Trophoblast cell (in vitro differentiated cells and primary cell): ENCODE results near the gene IFNGR2.
A peak's percentile ranks its signal among the peaks of the same experiment; 100 is the strongest.
"Not testable (repeated sequence)": the region's sequence is repeated elsewhere in the genome, so short reads cannot be mapped to it uniquely, and the experiment has no call there.

Source experiments
- DNase-seq, 2 donors: peaks; one replicate each; pipeline ENCODE4 v3.0.0-alpha.2; 2016
- H2AFZ ChIP-seq: 2 replicates; pipeline ENCODE4 v1.6.1; 2013; ENCODE audit warnings: low read length, moderate library complexity, mild to moderate bottlenecking; ENCODE audit not compliant: insufficient read depth, poor library complexity
- H2AK5ac ChIP-seq: 2 replicates; pipeline ENCODE4 v1.6.1; 2013; ENCODE audit warnings: mild to moderate bottlenecking, low read length
- H2BK120ac ChIP-seq: 2 replicates; pipeline ENCODE4 v1.6.1; 2013; ENCODE audit warnings: low read length, mild to moderate bottlenecking, moderate library complexity; ENCODE audit not compliant: insufficient read depth, poor library complexity
- H2BK12ac ChIP-seq: 2 replicates; pipeline ENCODE4 v1.6.1; 2013; ENCODE audit warnings: mild to moderate bottlenecking, low read length, moderate library complexity
- H2BK5ac ChIP-seq: 2 replicates; pipeline ENCODE4 v1.6.1; 2013; ENCODE audit warnings: low read length, low read depth, moderate library complexity, mild to moderate bottlenecking; ENCODE audit not compliant: poor library complexity
- H3K14ac ChIP-seq: 2 replicates; pipeline ENCODE4 v1.6.1; 2013; ENCODE audit warnings: mild to moderate bottlenecking, low read length
- H3K18ac ChIP-seq: 2 replicates; pipeline ENCODE4 v1.6.1; 2013; ENCODE audit warnings: mild to moderate bottlenecking, low read length
- H3K23ac ChIP-seq: 2 replicates; pipeline ENCODE4 v1.6.1; 2013; ENCODE audit warnings: low read length
- H3K27ac ChIP-seq: 2 replicates; pipeline ENCODE4 v1.5.1; 2013; ENCODE audit warnings: low read depth, mild to moderate bottlenecking, inconsistent platforms, low read length, moderate library complexity
- H3K27me3 ChIP-seq: 2 replicates; pipeline ENCODE4 v1.6.1; 2013; ENCODE audit warnings: inconsistent platforms, mild to moderate bottlenecking, low read length, moderate library complexity; ENCODE audit not compliant: insufficient read depth
- H3K36me3 ChIP-seq, 2 experiments: 1 replicate in 1 of 2; 2 replicates in 1 of 2; pipeline ENCODE4 v1.6.1; 2013; ENCODE audit warnings: low read length in 2 of 2, mild to moderate bottlenecking in 2 of 2, moderate library complexity in 1 of 2; ENCODE audit not compliant: insufficient read depth in 2 of 2, control insufficient read depth in 1 of 2
- H3K4ac ChIP-seq: 2 replicates; pipeline ENCODE4 v1.6.1; 2013; ENCODE audit warnings: low read depth, mild to moderate bottlenecking, low read length, moderate library complexity
- H3K4me1 ChIP-seq, 2 experiments: 1 replicate in 1 of 2; 2 replicates in 1 of 2; pipeline ENCODE4 v1.6.1; 2013; ENCODE audit warnings: low read length in 2 of 2, mild to moderate bottlenecking in 2 of 2, moderate library complexity in 1 of 2; ENCODE audit not compliant: insufficient read depth in 2 of 2, control insufficient read depth in 1 of 2
- H3K4me2 ChIP-seq: 2 replicates; pipeline ENCODE4 v1.6.1; 2013; ENCODE audit warnings: inconsistent platforms, mild to moderate bottlenecking, low read length, moderate library complexity
- H3K4me3 ChIP-seq: 2 replicates; pipeline ENCODE4 v1.5.1; 2013; ENCODE audit warnings: mild to moderate bottlenecking, low read depth, low read length, inconsistent platforms
- H3K79me1 ChIP-seq: one replicate; pipeline ENCODE4 v1.6.1; 2013; ENCODE audit warnings: low read length
- H3K79me2 ChIP-seq: 2 replicates; pipeline ENCODE4 v1.6.1; 2013; ENCODE audit warnings: low read length, mild to moderate bottlenecking; ENCODE audit not compliant: control insufficient read depth, insufficient read depth, poor library complexity
- H3K9ac ChIP-seq: 2 replicates; pipeline ENCODE4 v1.6.1; 2013; ENCODE audit warnings: mild to moderate bottlenecking, low read length
- H3K9me3 ChIP-seq: 2 replicates; pipeline ENCODE4 v1.6.1; 2013; ENCODE audit warnings: low read depth, mild to moderate bottlenecking, control low read depth, inconsistent platforms, low read length; ENCODE audit not compliant: insufficient read depth
- H4K12ac ChIP-seq: 2 replicates; pipeline ENCODE4 v1.6.1; 2013; ENCODE audit warnings: low read depth, mild to moderate bottlenecking, low read length, moderate library complexity
- H4K8ac ChIP-seq: 2 replicates; pipeline ENCODE4 v1.6.1; 2013; ENCODE audit warnings: low read depth, mild to moderate bottlenecking, low read length, moderate library complexity
- H4K91ac ChIP-seq: one replicate; pipeline ENCODE4 v1.6.1; 2013; ENCODE audit warnings: low read depth, mild to moderate bottlenecking, low read length, moderate library complexity
- WGBS: extraction: QIAGEN DNeasy Blood & Tissue Kit; methylation state at CpG from one replicate; pipeline ENCODE4 v1.1.7; 2013; ENCODE audit warnings: missing lambda C conversion rate; ENCODE audit not compliant: insufficient read length, insufficient coverage; ENCODE audit errors: extremely low coverage; 5-methylcytosine and 5-hydroxymethylcytosine counted together

Gene IFNGR2

DNA sequence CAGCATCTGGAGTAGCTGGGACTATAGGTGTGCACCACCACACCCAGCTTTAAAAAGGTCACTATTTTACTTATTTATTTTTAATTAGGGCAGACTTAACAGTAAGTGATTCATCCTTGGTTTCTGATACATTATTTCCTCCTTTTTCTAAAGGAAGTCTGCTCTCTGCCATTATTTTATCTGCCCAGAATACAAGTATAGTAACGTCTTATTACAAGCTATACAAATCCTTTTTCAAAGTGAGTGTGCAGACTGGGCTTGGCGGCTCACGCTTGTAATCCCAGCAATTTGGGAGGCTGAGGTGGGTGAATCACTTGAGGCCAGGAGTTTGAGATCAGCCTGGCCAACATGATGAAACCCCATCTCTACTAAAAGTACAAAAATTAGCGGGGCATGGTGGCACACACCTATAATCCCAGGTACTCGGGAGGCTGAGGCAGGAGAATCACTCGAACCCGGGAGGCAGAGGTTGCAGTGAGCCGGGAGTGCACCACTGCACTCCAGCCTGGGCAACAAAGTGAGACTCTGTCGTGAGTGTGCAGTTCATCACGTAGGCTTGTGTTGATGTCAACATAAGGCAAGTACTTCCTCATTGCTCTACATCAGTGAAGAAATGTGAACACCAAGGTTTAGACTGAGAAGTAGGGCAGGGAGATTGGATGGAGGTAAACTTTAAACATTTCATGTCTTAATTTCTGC is 39.2 kb upstream of the IFNGR2 start:
- H3K4me2 ChIP-seq, H3K23ac ChIP-seq, H4K91ac ChIP-seq, H2BK12ac ChIP-seq, H3K4me1 ChIP-seq, H3K79me2 ChIP-seq, H3K4ac ChIP-seq, H3K36me3 ChIP-seq, H3K79me1 ChIP-seq, H2AK5ac ChIP-seq, H2AFZ ChIP-seq, H2BK5ac ChIP-seq, H3K27me3 ChIP-seq, H2BK120ac ChIP-seq, H3K14ac ChIP-seq, H3K4me3 ChIP-seq, H3K9ac ChIP-seq, H4K12ac ChIP-seq, H4K8ac ChIP-seq, H3K27ac ChIP-seq, H3K18ac ChIP-seq: not testable (repeated sequence)
- no CpG with 5 or more reads among the region's 10 CpGs for WGBS
- DNase-seq = peak in 1 of 2 donors; percentile 68
- peaks cover 14% of the 10 kb centered on the region for H3K9me3 ChIP-seq

DNA sequence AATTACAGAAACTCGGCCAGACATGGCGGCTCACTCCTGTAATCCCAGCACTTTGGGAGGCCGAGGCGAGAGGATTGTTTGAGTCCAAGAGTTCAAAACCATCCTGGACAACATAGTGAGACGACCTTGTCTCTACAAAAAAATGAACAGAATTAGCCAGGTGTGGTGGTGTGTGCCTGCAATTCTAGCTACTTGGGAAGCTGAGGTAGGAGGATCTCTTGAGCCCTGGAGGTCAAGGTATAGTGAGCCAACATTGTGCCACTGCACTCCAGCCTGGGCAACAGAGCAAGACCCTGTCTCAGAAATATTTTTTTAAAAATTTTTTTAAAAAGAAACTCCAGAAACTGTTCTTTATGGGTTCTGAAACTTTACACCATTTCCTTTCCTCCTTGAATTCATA is 38.4 kb upstream of the IFNGR2 start:
- no peak overlapping the region for H3K4me2 ChIP-seq
- no peaks in the 10 kb centered on the region for H3K27me3 ChIP-seq
- no peak overlapping the region for H3K23ac ChIP-seq
- H3K9ac ChIP-seq = no peak overlapping the region
- H3K4me3 ChIP-seq = no peak overlapping the region
- no peak overlapping the region for H2BK12ac ChIP-seq
- no peaks in the 10 kb centered on the region for H3K4me1 ChIP-seq
- H3K79me1 ChIP-seq = no peaks in the 10 kb centered on the region
- no peak for DNase-seq
- H3K4ac ChIP-seq = no peak overlapping the region
- no peak overlapping the region for H3K18ac ChIP-seq
- H3K36me3 ChIP-seq = peaks cover 0 to 1% of the 10 kb centered on the region in 2 experiments
- H2BK120ac ChIP-seq = no peak overlapping the region
- no peak overlapping the region for H4K91ac ChIP-seq
- no peak overlapping the region for H2BK5ac ChIP-seq
- H4K12ac ChIP-seq = no peak overlapping the region
- WGBS = no CpG with 5 or more reads among the region's 5 CpGs
- H2AK5ac ChIP-seq = no peak overlapping the region
- H2AFZ ChIP-seq = no peak overlapping the region
- no peak overlapping the region for H3K14ac ChIP-seq
- H4K8ac ChIP-seq = no peak overlapping the region
- H3K9me3 ChIP-seq = peaks cover 14% of the 10 kb centered on the region
- no peak overlapping the region for H3K27ac ChIP-seq
- H3K79me2 ChIP-seq = no peaks in the 10 kb centered on the region

- H3K79me2 ChIP-seq = no peaks in the 10 kb centered on the region
- no peak for DNase-seq
- H3K4me1 ChIP-seq = no peaks in the 10 kb centered on the region
- H3K27ac ChIP-seq = no peak overlapping the region
- H3K14ac ChIP-seq = no peak overlapping the region
- H3K4me3 ChIP-seq = no peak overlapping the region
- no peaks in the 10 kb centered on the region for H3K79me1 ChIP-seq
- H2AK5ac ChIP-seq = no peak overlapping the region
- H2BK120ac ChIP-seq = no peak overlapping the region
- H3K23ac ChIP-seq = no peak overlapping the region
- H2BK12ac ChIP-seq = no peak overlapping the region
- H2AFZ ChIP-seq = no peak overlapping the region
- H3K9ac ChIP-seq = no peak overlapping the region
- no CpG with 5 or more reads among the region's 7 CpGs for WGBS
- no peak overlapping the region for H2BK5ac ChIP-seq
- H3K27me3 ChIP-seq = no peaks in the 10 kb centered on the region
- no peak overlapping the region for H4K12ac ChIP-seq
- H3K4me2 ChIP-seq = no peak overlapping the region
- H3K18ac ChIP-seq = no peak overlapping the region
- H3K36me3 ChIP-seq = peaks cover 0 to 1% of the 10 kb centered on the region in 2 experiments
- H3K4ac ChIP-seq = no peak overlapping the region
- no peak overlapping the region for H4K91ac ChIP-seq
- peaks cover 17% of the 10 kb centered on the region for H3K9me3 ChIP-seq
- H4K8ac ChIP-seq = no peak overlapping the region
Measured at GRCh38 chr21:33367309-33367973, 35.8 kb upstream of the IFNGR2 start.

DNA sequence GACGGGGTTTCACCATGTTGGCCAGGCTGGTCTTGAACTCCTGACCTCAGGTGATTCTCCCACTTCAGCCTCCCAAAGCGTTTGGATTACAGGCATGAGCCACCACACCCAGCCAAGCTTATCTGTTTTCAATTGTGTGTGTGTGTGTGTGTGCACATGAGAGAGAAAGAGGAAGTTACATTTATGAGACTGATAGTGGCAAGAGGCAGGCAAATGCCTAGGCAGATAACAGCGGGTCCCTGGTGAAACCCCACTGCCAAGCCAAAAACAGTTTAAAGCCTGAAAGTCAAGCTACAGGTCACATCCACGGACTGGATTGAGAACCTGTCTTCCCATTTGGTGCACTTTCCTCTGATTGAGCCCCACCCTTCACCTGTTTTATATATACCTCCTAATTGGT is 35.1 kb upstream of the IFNGR2 start:
- no CpG with 5 or more reads among the region's 4 CpGs for WGBS
- H2BK120ac ChIP-seq = no peak overlapping the region

More for the DNA sequence above, 35.1 kb upstream of the IFNGR2 start:
- Histone ChIP-seq H3K4me1 (no peaks in the 10 kb centered on the region), H3K36me3 (peaks cover 0 to 1% of the 10 kb centered on the region in 2 experiments), H3K9me3 (peaks cover 17% of the 10 kb centered on the region), H3K23ac (no peak overlapping the region), H2BK5ac (no peak overlapping the region), H3K27me3 (no peaks in the 10 kb centered on the region), H4K91ac (no peak overlapping the region), H3K4me3 (no peak overlapping the region), H3K4ac (no peak overlapping the region), H2AK5ac (no peak overlapping the region), H3K9ac (no peak overlapping the region), H2BK12ac (no peak overlapping the region), H3K27ac (no peak overlapping the region), H3K18ac (no peak overlapping the region), H4K8ac (no peak overlapping the region), H4K12ac (no peak overlapping the region), H3K4me2 (no peak overlapping the region), H3K79me2 (no peaks in the 10 kb centered on the region), H2AFZ (no peak overlapping the region), H3K14ac (no peak overlapping the region), H3K79me1 (no peaks in the 10 kb centered on the region)
- DNase-seq = no peak
